Brain microvascular endothelial cell (primary cell): ENCODE measurements around the gene DGCR2.
A peak's percentile ranks its signal among the peaks of the same experiment; 100 is the strongest.
"Not testable (repeated sequence)": the region's sequence is repeated elsewhere in the genome, so short reads cannot be mapped to it uniquely, and the experiment has no call there.

ENCODE experiments used
- DNase-seq: peaks from one replicate; pipeline ENCODE4 v3.0.0-alpha.2; 2020
- H3K27ac ChIP-seq: fragments of 250-450 bp; sonication (Bioruptor Pico); 2 replicates; pipeline ENCODE4 v1.5.1; 2020; ENCODE audit warnings: mild to moderate bottlenecking, moderate library complexity
- H3K27me3 ChIP-seq: fragments of 250-450 bp; sonication (Bioruptor Pico); replicated peaks from 2 replicates; pipeline ENCODE4 v1.5.1; 2020; ENCODE audit warnings: mild to moderate bottlenecking
- H3K36me3 ChIP-seq: fragments of 250-450 bp; sonication (Bioruptor Pico); replicated peaks from 2 replicates; pipeline ENCODE4 v1.5.1; 2020; ENCODE audit warnings: mild to moderate bottlenecking
- H3K4me3 ChIP-seq: 2 replicates; pipeline ENCODE4 v1.5.1; 2011; ENCODE audit warnings: low read depth, mild to moderate bottlenecking, control low read depth, low read length, moderate library complexity
- in situ Hi-C: cut with HindIII; loops from 2 replicates; pipeline ENCODE4 v1.10.0; 2017; ENCODE audit warnings: low sequenced_read_pairs, low pct_ligation_motif_present
- TF ChIP-seq, protein P1 (sequence below): IDR thresholded peaks from 2 replicates; pipeline ENCODE4 v1.5.1; 2011; ENCODE audit warnings: low read depth, mild to moderate bottlenecking, moderate library complexity, low read length, control low read depth, inconsistent platforms; ENCODE audit errors: missing control alignments

Gene DGCR2

DNA sequence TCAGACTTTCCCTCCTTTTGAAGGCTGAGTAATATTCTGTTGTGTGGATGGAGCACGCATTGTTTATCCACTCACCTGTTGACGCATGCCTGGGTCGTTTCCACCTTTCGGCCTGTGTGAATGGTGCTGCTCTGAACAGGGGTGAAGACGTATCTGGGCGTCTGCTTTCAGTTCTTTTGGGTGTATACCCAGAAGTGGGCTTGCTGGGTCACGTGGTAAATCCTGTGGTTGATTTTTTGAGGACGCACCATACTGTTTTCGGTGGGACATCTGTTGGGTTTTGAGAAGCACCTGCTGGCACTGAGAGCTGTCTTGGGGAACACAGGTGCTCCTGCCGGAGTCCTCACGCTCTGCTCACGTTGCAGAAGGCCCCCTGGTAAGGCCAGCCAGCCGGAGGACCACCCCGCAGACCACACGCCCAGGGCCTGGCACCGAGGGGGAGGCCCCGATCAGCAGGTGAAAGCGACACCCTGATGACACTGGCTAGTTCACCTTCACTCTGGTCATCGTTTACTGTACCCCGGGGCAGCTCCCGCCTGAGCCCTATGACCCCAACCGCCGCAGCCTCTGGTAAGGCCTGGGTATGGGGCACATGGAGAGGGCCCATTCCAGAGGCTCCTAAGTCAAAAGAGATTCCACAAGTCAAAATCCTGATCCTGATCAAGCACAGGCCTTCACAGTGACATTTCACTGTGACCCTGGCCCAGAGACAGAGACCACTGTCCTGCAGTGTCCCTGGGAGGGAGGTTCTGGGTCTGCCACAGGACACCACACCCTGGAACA is 131.7 kb downstream of the DGCR2 start:
- in situ Hi-C loops: no loop called here
- no peak for DNase-seq
- Histone ChIP-seq H3K27ac (no peak overlapping the region), H3K36me3 (no peaks in the 10 kb centered on the region), H3K27me3 (peaks cover 9% of the 10 kb centered on the region), H3K4me3 (no peak overlapping the region)
- TF ChIP-seq, protein P1, sequence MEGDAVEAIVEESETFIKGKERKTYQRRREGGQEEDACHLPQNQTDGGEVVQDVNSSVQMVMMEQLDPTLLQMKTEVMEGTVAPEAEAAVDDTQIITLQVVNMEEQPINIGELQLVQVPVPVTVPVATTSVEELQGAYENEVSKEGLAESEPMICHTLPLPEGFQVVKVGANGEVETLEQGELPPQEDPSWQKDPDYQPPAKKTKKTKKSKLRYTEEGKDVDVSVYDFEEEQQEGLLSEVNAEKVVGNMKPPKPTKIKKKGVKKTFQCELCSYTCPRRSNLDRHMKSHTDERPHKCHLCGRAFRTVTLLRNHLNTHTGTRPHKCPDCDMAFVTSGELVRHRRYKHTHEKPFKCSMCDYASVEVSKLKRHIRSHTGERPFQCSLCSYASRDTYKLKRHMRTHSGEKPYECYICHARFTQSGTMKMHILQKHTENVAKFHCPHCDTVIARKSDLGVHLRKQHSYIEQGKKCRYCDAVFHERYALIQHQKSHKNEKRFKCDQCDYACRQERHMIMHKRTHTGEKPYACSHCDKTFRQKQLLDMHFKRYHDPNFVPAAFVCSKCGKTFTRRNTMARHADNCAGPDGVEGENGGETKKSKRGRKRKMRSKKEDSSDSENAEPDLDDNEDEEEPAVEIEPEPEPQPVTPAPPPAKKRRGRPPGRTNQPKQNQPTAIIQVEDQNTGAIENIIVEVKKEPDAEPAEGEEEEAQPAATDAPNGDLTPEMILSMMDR: no peak

DNA sequence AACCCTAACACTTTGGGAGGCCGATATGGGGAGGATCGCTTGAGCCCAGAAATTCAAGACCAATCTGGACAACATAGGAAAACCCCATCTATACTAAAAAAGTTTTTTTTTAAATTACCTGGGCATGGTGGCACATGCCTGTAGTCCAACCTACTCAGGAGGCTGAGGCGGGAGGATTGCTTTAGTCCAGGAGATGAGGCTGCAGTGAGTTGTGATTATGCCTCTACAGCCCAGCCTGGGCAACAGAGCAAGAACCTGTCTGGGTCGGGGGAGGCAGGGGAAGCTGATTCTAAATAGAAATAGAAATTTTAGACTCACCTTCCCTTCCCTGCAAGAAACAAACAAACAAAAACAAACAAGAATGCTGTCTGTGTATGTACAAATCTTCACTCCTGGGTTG is 133.3 kb downstream of the DGCR2 start:
- Histone ChIP-seq H3K27me3 (peaks cover 4% of the 10 kb centered on the region), H3K27ac (no peak overlapping the region), H3K36me3 (no peaks in the 10 kb centered on the region), H3K4me3 (no peak overlapping the region)
- TF ChIP-seq, protein P1: no peak
- in situ Hi-C loops: no loop called here
- DNase-seq: no peak

DNA sequence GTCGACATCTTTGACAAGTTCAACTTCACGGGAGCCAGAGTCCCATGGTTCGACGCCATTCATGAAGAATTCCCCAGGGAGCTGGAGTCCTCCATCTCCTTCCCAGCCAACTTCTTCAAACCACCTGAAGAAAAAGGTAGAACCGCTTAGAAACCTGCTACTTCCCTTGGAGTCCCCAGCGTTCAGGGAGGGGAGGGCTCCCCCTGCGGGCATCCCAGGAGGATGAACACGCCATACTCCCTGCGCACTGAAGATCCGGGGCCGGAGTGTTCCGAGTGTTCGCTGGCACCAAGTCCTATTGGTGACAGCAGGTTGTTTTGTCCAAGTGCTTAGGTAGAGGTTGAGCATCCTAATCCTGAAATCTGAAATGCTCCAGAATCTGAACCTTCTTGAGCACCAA is 134.4 kb downstream of the DGCR2 start:
- Histone ChIP-seq H3K27ac (no peak overlapping the region), H3K27me3 (no peaks in the 10 kb centered on the region), H3K4me3 (no peak overlapping the region), H3K36me3 (no peaks in the 10 kb centered on the region)
- TF ChIP-seq, protein P1: peak; percentile 66
- no peak for DNase-seq
- in situ Hi-C loops: no loop called here

DNA sequence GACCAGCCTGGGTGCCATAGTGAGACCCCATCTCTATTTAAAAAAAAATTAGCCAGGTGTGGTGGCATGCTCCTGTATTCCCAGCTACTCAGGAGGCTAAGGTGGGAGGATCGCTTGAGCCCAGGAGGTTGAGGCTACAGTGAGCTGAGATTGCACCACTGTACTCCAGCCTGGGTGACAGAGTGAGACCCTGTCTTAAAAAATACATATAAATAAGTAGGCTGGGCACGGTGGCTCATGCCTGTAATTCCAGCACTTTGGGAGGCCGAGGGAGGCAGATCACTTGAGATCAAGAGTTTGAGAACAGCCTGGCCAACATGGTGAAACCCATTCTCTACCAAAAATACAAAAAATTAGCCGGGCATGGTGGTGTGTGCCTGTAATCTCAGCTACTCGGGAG is 135.1 kb downstream of the DGCR2 start:
- DNase-seq, H3K27me3 ChIP-seq, H3K36me3 ChIP-seq, H3K27ac ChIP-seq, H3K4me3 ChIP-seq, in situ Hi-C loops: not testable (repeated sequence)
